Measurements from ENCODE around the gene KIAA1549.

DNA sequence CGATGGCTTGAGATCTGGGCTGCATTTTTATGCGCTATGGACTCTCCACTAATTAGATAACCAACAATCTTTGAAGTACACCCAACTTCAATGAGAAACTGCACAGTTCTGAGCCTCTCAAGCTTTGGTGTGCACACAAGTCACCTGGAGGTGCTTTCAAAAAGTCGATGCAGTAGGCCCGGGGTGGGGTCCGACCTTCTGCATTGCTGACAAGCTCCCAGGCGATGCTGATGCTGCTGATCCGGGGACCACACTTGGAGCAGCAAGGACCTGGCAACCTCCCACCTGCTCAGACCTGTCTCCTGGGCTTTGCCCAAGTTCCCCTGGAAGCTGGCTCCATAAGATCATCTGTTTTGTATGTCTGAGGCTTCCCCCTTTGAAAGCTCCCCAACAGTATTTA is 10.7 kb downstream of the KIAA1549 start:
- no peak for TF ChIP-seq POLR2A (IDR thresholded peaks at IDR 0.05)
- TF ChIP-seq, protein P1, sequence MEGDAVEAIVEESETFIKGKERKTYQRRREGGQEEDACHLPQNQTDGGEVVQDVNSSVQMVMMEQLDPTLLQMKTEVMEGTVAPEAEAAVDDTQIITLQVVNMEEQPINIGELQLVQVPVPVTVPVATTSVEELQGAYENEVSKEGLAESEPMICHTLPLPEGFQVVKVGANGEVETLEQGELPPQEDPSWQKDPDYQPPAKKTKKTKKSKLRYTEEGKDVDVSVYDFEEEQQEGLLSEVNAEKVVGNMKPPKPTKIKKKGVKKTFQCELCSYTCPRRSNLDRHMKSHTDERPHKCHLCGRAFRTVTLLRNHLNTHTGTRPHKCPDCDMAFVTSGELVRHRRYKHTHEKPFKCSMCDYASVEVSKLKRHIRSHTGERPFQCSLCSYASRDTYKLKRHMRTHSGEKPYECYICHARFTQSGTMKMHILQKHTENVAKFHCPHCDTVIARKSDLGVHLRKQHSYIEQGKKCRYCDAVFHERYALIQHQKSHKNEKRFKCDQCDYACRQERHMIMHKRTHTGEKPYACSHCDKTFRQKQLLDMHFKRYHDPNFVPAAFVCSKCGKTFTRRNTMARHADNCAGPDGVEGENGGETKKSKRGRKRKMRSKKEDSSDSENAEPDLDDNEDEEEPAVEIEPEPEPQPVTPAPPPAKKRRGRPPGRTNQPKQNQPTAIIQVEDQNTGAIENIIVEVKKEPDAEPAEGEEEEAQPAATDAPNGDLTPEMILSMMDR (IDR thresholded peaks at IDR 0.05) = no peak
